BE2C (cell line): Measurements from ENCODE around the gene MCU.
"Not testable (repeated sequence)": the region's sequence is repeated elsewhere in the genome, so short reads cannot be mapped to it uniquely, and the experiment has no call there.

Experiments used
- DNase-seq: peaks from one replicate; pipeline ENCODE4 v3.0.0-alpha.2; 2020
- H3K27me3 ChIP-seq: fragments of 250-450 bp; sonication (Bioruptor Pico); 2 replicates; pipeline ENCODE4 v1.5.1; 2020; ENCODE audit warnings: mild to moderate bottlenecking
- H3K36me3 ChIP-seq: fragments of 250-450 bp; sonication (Bioruptor Pico); 2 replicates; pipeline ENCODE4 v1.5.1; 2020; ENCODE audit warnings: mild to moderate bottlenecking
- H3K4me1 ChIP-seq: fragments of 250-450 bp; sonication (Bioruptor Pico); 2 replicates; pipeline ENCODE4 v1.5.1; 2020
- H3K4me3 ChIP-seq: 2 replicates; pipeline ENCODE4 v1.5.1; 2011; ENCODE audit warnings: low read depth, low read length
- H3K9me3 ChIP-seq: fragments of 250-450 bp; sonication (Bioruptor Pico); 2 replicates; pipeline ENCODE4 v1.5.1; 2020
- CTCF ChIP-seq: IDR thresholded peaks from 2 replicates; pipeline ENCODE4 v1.5.1; 2012; ENCODE audit warnings: mild to moderate bottlenecking, low read depth, low read length

Gene MCU

GRCh38 chr10:72663971-72664370, 28.0 kb upstream of the MCU start:
- no peak for DNase-seq
- Histone ChIP-seq H3K4me1 (no peaks in the 10 kb centered on the region), H3K9me3 (no peaks in the 10 kb centered on the region), H3K27me3 (no peaks in the 10 kb centered on the region), H3K4me3 (no peak overlapping the region), H3K36me3 (no peaks in the 10 kb centered on the region)
- TF ChIP-seq CTCF: no peak

- Histone ChIP-seq H3K4me3 (no peak overlapping the region), H3K27me3 (no peaks in the 10 kb centered on the region), H3K36me3 (no peaks in the 10 kb centered on the region), H3K9me3 (no peaks in the 10 kb centered on the region), H3K4me1 (no peaks in the 10 kb centered on the region)
- no peak for DNase-seq
- TF ChIP-seq CTCF: no peak
These were observed 26.0 kb upstream of the MCU start for GRCh38 chr10:72665925-72666324.

- Histone ChIP-seq H3K27me3 (no peaks in the 10 kb centered on the region), H3K4me1 (no peaks in the 10 kb centered on the region), H3K9me3 (no peaks in the 10 kb centered on the region), H3K4me3 (no peak overlapping the region), H3K36me3 (no peaks in the 10 kb centered on the region)
- no peak for TF ChIP-seq CTCF
- DNase-seq: no peak
These were observed 24.6 kb upstream of the MCU start for GRCh38 chr10:72667207-72667864.

- Histone ChIP-seq H3K4me1 (no peaks in the 10 kb centered on the region), H3K9me3 (no peaks in the 10 kb centered on the region), H3K36me3 (no peaks in the 10 kb centered on the region), H3K27me3 (no peaks in the 10 kb centered on the region), H3K4me3 (no peak overlapping the region)
- DNase-seq: no peak
- no peak for TF ChIP-seq CTCF
These were observed 18.7 kb upstream of the MCU start for GRCh38 chr10:72673280-72673679.

- H3K27me3 ChIP-seq, DNase-seq, H3K36me3 ChIP-seq, H3K9me3 ChIP-seq, H3K4me1 ChIP-seq, H3K4me3 ChIP-seq: not testable (repeated sequence)
These were observed 17.8 kb upstream of the MCU start for GRCh38 chr10:72674174-72674573.

GRCh38 chr10:72679838-72680241, 12.1 kb upstream of the MCU start:
- no peak overlapping the region for H3K4me3 ChIP-seq
- TF ChIP-seq CTCF: no peak
- DNase-seq: no peak
- H3K9me3 ChIP-seq: no peaks in the 10 kb centered on the region
- H3K27me3 ChIP-seq: no peaks in the 10 kb centered on the region
- H3K36me3 ChIP-seq: no peaks in the 10 kb centered on the region
- H3K4me1 ChIP-seq: no peaks in the 10 kb centered on the region; the same call in 1 of the 2 replicates
